Prostate gland (tissue), 2 donors: ENCODE data around the gene LOXHD1.

Experiments
- CTCF ChIP-seq, 4 experiments: fragments of 200-600 bp in 2 of 4; fragments of 450-650 bp in 2 of 4; sonication (generic) in 2 of 4; IDR thresholded peaks; 1 replicate in 3 of 4; 2 replicates in 1 of 4; pipeline ENCODE4 v1.5.1; 2016 to 2019; ENCODE audit warnings: antibody characterized with exemption in 4 of 4, mild to moderate bottlenecking in 2 of 4, moderate library complexity in 2 of 4
- POLR2A ChIP-seq: fragments of 450-650 bp; IDR thresholded peaks from one replicate; pipeline ENCODE4 v1.6.1; 2016; ENCODE audit warnings: antibody characterized with exemption, mild to moderate bottlenecking
- POLR2AphosphoS5 ChIP-seq: sonication (generic); formaldehyde crosslinking; IDR thresholded peaks from one replicate; pipeline ENCODE4 v1.6.1; 2017; ENCODE audit warnings: antibody characterized with exemption

- no peak for TF ChIP-seq POLR2A
- no peak for TF ChIP-seq CTCF (IDR thresholded peaks at IDR 0.05)
- no peak for TF ChIP-seq POLR2AphosphoS5
These were observed 168.4 kb downstream of the LOXHD1 start for GRCh38 chr18:46488471-46489213.
